ENCODE data around the gene CUBN. TPM values are rescaled to one million over a fixed set of nuclear protein-coding genes. Genes with fewer than 3 reads are reported as not detected.

CUBN gene
- total and polyA plus RNA-seq, 2 of the 13 experiments (the other 11 are each of a cell fraction or from before 2014, with no cell fraction given) = 0.27 to 0.32 TPM

- peak overlapping the region; percentile 19 for H2AFZ ChIP-seq (ENCODE audit: low read length)
- no peak for TF ChIP-seq ZBTB34 (CRISPR knock-in tag; IDR thresholded peaks at IDR 0.05)
- TF ChIP-seq KAT8 (CRISPR knock-in tag; IDR thresholded peaks at IDR 0.05) = no peak
- TF ChIP-seq UBTF (CRISPR knock-in tag; IDR thresholded peaks at IDR 0.05) = no peak
- no peak for TF ChIP-seq POLR2AphosphoS2 (IDR thresholded peaks at IDR 0.05; ENCODE audit: low read depth, low read length)
- TF ChIP-seq ZBTB43 (CRISPR knock-in tag; conservative IDR thresholded peaks at IDR 0.05) = no peak
- no peak for TF ChIP-seq CHD2 (IDR thresholded peaks at IDR 0.05; ENCODE audit: low read depth, low read length)
- no peak for TF ChIP-seq TEF (CRISPR knock-in tag; IDR thresholded peaks at IDR 0.05)
- TF ChIP-seq U2AF1 (optimal IDR thresholded peaks at IDR 0.05; ENCODE audit: low read depth, low read length) = no peak
- TF ChIP-seq DRAP1 (CRISPR knock-in tag; IDR thresholded peaks at IDR 0.05) = peak; percentile 33; the same call in 1 of the 2 replicates
- no peak for TF ChIP-seq ATF5 (CRISPR knock-in tag; IDR thresholded peaks at IDR 0.05; ENCODE audit: low read depth)
- no peak for TF ChIP-seq ZNF367 (CRISPR knock-in tag; IDR thresholded peaks at IDR 0.05; ENCODE audit: borderline replicate concordance)
Observed at GRCh38 chr10:16891375-16892313, 238.0 kb downstream of the CUBN start.

More at GRCh38 chr10:16891375-16892313, 238.0 kb downstream of the CUBN start:
- H4K20me1 ChIP-seq (ENCODE audit: insufficient read depth, low read length) = no peaks in the 10 kb centered on the region
- 10% methylated on average over 12 of the region's 12 CpGs for WGBS (ENCODE audit: low lambda C conversion rate)
- peak overlapping the region; percentile 51 for H3K4me2 ChIP-seq (ENCODE audit: low read depth, low read length)
- peak; percentile 91 for ATAC-seq
- ChIA-PET CTCF (ENCODE audit: low intra/inter-chr PET ratio, low total read pairs) (no interaction called here), POLR2A (no interaction called here)
- H3K4me1 ChIP-seq (ENCODE audit: insufficient read depth, low read length) = no peaks in the 10 kb centered on the region
- H3K36me3 ChIP-seq (replicated peaks in 1 of 2; ENCODE audit: control insufficient read depth in 1 of 2, insufficient read depth in 2 of 2, low read length in 2 of 2) = no peaks in the 10 kb centered on the region
- DNase-seq (ENCODE audit: low spot score) = peak; percentile 30
- H3K9me3 ChIP-seq (ENCODE audit: low read length) = no peaks in the 10 kb centered on the region
- H3K79me2 ChIP-seq (ENCODE audit: insufficient read depth, low read length) = no peaks in the 10 kb centered on the region
- no peaks in the 10 kb centered on the region for H3K27me3 ChIP-seq (ENCODE audit: control insufficient read depth in 1 of 2, insufficient read depth in 2 of 2, low read length in 2 of 2)
- intact Hi-C loops (cut with micrococcal nuclease; ENCODE audit: unreplicated experiment) = loop anchor here (1.0 kb wide), 2 partner anchors 358 to 366 kb away; no protein-coding TSS in a partner anchor
- in situ Hi-C loops (cut with HindIII; ENCODE audit: extremely low pct_ligation_motif_present, low pct_unique_long_range_greater_than_20kb) = loop anchor here (10.0 kb wide), 1 partner anchor 363 kb away; no protein-coding TSS in a partner anchor
- no peak for FAIRE-seq
- H3K27ac ChIP-seq (ENCODE audit: extremely low read length, insufficient read depth, low read length) = no peak overlapping the region
- 0 out of 6 replicates have a peak overlapping the region, but pooled peaks of 1 of the 3 experiments have one; percentile 15 for H3K4me3 ChIP-seq (replicated peaks in 1 of 3; ENCODE audit: insufficient read depth in 1 of 3, low read depth in 2 of 3, low read length in 3 of 3)
- no TSS peak for BruUV-seq (replicated peaks)
- H3K9ac ChIP-seq (ENCODE audit: insufficient read depth, low read depth, low read length) = no peak overlapping the region
